ENCODE data around the gene CCZ1.
"Not testable (repeated sequence)": the region's sequence is repeated elsewhere in the genome, so short reads cannot be mapped to it uniquely, and the experiment has no call there.

- TF ChIP-seq POLR2AphosphoS5, POLR2A (IDR thresholded peaks at IDR 0.05; ENCODE audit: low read depth, low read length): not testable (repeated sequence)
Observed at GRCh38 chr7:5904726-5905125, 6.2 kb downstream of the CCZ1 start.

Data from GM12892 (cell line).